Smooth muscle cell (in vitro differentiated cells): ENCODE results near the gene PXK. TPM values are rescaled to one million over a fixed set of nuclear protein-coding genes. Genes with fewer than 3 reads are reported as not detected.

Experiments used
- DNase-seq: peaks from one replicate; lab custom pipeline; 2025; ENCODE audit not compliant: unreplicated experiment; lab: John Stamatoyannopoulos, UW
- H2AFZ ChIP-seq: fragments of 200-600 bp; sonication (generic); 2 replicates; pipeline ENCODE4 v1.6.0; 2016; ENCODE audit warnings: antibody characterized with exemption, low read depth, mild to moderate bottlenecking
- H3F3A ChIP-seq: fragments of 200-600 bp; sonication (generic); 2 replicates; pipeline ENCODE4 v1.6.0; 2017; ENCODE audit warnings: antibody characterized with exemption, low read depth
- H3K27ac ChIP-seq: fragments of 200-600 bp; sonication (generic); 2 replicates; pipeline ENCODE4 v1.5.1; 2016; ENCODE audit warnings: low read depth, mild to moderate bottlenecking
- H3K27me3 ChIP-seq: fragments of 200-600 bp; sonication (generic); 2 replicates; pipeline ENCODE4 v1.6.1; 2016; ENCODE audit warnings: low read depth, mild to moderate bottlenecking
- H3K36me3 ChIP-seq: fragments of 200-600 bp; sonication (generic); 2 replicates; pipeline ENCODE4 v1.5.1; 2016; ENCODE audit warnings: low read depth
- H3K4me1 ChIP-seq: fragments of 200-600 bp; sonication (generic); 2 replicates; pipeline ENCODE4 v1.5.1; 2016; ENCODE audit warnings: low read depth
- H3K4me2 ChIP-seq: fragments of 200-600 bp; sonication (generic); 2 replicates; pipeline ENCODE4 v1.6.0; 2016; ENCODE audit warnings: mild to moderate bottlenecking
- H3K4me3 ChIP-seq: fragments of 200-600 bp; sonication (generic); 2 replicates; pipeline ENCODE4 v1.5.1; 2016; ENCODE audit warnings: mild to moderate bottlenecking
- H3K79me2 ChIP-seq: fragments of 200-600 bp; sonication (generic); 2 replicates; pipeline ENCODE4 v1.6.0; 2016; ENCODE audit warnings: low read depth, mild to moderate bottlenecking
- H3K9ac ChIP-seq: fragments of 200-600 bp; sonication (generic); 2 replicates; pipeline ENCODE4 v1.6.0; 2016; ENCODE audit warnings: low read depth
- H3K9me3 ChIP-seq: fragments of 200-600 bp; sonication (generic); replicated peaks from 2 replicates; pipeline ENCODE4 v1.5.1; 2016; ENCODE audit warnings: low read depth
- H4K20me1 ChIP-seq: fragments of 200-600 bp; sonication (generic); 2 replicates; pipeline ENCODE4 v1.6.0; 2016; ENCODE audit warnings: low read depth
- WGBS: methylation state at CpG from one replicate; pipeline ENCODE4 v1.1.7; 2016; ENCODE audit warnings: low lambda C conversion rate; 5-methylcytosine and 5-hydroxymethylcytosine counted together
- polyA plus RNA-seq: library from polyadenylated mRNA; unstranded; fragments of >200 nt; fragmentation: Nextera tagmentation; extraction: Ambion mirVana; gene quantifications from 2 replicates; pipeline ENCODE4 v1.2.1, GENCODE V29; 2016
- total RNA-seq: library from RNA; depleted of rRNA; stranded (reverse); fragments of >200 nt; gene quantifications from 2 replicates; pipeline ENCODE4 v1.2.3, GENCODE V29; 2014
- TF ChIP-seq, protein P1 (sequence below): fragments of 200-600 bp; sonication (generic); IDR thresholded peaks from 2 replicates; pipeline ENCODE4 v1.5.1; 2017; ENCODE audit warnings: borderline replicate concordance, mild to moderate bottlenecking, antibody characterized with exemption; ENCODE audit not compliant: insufficient read depth, poor library complexity, severe bottlenecking

PXK gene
- total and polyA plus RNA-seq, 2 experiments from 2014 or later = 23.8 to 30.5 TPM

DNA sequence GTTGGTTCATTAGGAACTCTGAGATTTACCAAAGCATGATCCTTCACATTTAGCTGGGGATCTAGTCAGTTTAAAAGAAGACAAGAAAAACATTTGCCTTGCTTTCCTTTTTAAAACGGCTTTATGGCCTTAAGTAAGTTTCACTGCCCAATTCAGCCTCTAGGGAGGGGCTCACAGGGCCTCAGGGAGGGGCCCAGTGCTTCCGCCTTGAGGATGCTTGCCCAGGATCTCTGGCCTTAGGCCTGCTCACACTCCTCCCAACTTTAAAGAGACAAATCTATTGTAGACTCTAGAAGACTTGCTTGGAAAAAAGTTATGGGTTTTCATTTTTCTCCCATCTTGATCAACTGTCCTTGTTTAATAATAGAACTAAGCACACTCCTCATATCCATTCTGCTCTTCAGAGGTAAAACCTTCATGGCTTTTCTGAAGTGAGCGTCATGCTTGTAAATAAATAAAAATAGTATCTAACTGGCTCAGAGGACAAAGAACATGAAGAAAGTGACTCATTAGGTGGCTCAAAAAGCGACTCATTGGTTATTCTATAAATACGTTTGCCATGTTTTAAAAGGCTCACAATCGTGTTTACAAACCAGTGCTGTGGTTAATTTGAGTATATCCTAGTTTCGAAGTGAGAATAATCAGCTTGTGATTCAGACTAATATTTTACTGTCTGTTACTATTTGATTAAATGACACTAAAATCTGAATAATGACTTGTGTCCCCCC is 87.3 kb downstream of the PXK start:
- WGBS = 53% methylated on average over 7 of the region's 7 CpGs
- Histone ChIP-seq H3K4me1 (peaks cover 17% of the 10 kb centered on the region), H4K20me1 (no peaks in the 10 kb centered on the region), H3K36me3 (peaks cover under 1% of the 10 kb centered on the region), H3K27me3 (no peaks in the 10 kb centered on the region), H3F3A (peaks cover 3% of the 10 kb centered on the region), H3K79me2 (no peaks in the 10 kb centered on the region), H3K4me3 (no peak overlapping the region), H3K9ac (no peak overlapping the region), H3K9me3 (no peaks in the 10 kb centered on the region), H3K4me2 (no peak overlapping the region), H3K27ac (peak overlapping the region; percentile 31), H2AFZ (no peak overlapping the region)
- TF ChIP-seq, protein P1, sequence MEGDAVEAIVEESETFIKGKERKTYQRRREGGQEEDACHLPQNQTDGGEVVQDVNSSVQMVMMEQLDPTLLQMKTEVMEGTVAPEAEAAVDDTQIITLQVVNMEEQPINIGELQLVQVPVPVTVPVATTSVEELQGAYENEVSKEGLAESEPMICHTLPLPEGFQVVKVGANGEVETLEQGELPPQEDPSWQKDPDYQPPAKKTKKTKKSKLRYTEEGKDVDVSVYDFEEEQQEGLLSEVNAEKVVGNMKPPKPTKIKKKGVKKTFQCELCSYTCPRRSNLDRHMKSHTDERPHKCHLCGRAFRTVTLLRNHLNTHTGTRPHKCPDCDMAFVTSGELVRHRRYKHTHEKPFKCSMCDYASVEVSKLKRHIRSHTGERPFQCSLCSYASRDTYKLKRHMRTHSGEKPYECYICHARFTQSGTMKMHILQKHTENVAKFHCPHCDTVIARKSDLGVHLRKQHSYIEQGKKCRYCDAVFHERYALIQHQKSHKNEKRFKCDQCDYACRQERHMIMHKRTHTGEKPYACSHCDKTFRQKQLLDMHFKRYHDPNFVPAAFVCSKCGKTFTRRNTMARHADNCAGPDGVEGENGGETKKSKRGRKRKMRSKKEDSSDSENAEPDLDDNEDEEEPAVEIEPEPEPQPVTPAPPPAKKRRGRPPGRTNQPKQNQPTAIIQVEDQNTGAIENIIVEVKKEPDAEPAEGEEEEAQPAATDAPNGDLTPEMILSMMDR = no peak
- DNase-seq = no peak

DNA sequence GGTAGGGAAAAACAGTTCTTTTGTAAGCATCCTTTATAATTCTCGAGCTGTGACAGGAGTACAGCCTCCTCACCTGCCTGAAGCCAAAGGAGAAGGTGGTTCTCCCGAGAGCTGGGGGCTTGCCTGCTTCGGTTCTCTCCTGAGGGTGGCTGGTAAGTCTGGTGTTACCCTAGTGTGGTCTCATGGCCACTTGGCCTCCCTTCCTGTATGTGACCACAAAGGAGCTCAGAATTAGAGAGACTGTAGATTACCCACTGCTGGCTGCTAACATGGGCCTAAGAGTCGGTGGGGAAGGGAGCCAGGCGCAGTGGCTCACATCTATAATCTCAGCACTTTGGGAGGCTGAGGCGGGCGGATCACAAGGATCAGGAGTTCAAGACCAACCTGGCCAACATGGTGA is 88.3 kb downstream of the PXK start:
- Histone ChIP-seq H3K9me3 (no peaks in the 10 kb centered on the region), H4K20me1 (no peaks in the 10 kb centered on the region), H3K27ac (no peak overlapping the region), H3K4me3 (no peak overlapping the region), H2AFZ (no peak overlapping the region), H3F3A (peaks cover 11% of the 10 kb centered on the region), H3K9ac (no peak overlapping the region), H3K27me3 (no peaks in the 10 kb centered on the region), H3K79me2 (no peaks in the 10 kb centered on the region), H3K4me1 (peaks cover 11% of the 10 kb centered on the region), H3K4me2 (no peak overlapping the region), H3K36me3 (peaks cover 7% of the 10 kb centered on the region)
- 76% methylated on average over 7 of the region's 7 CpGs for WGBS
- no peak for DNase-seq
- TF ChIP-seq, protein P1 = no peak

DNA sequence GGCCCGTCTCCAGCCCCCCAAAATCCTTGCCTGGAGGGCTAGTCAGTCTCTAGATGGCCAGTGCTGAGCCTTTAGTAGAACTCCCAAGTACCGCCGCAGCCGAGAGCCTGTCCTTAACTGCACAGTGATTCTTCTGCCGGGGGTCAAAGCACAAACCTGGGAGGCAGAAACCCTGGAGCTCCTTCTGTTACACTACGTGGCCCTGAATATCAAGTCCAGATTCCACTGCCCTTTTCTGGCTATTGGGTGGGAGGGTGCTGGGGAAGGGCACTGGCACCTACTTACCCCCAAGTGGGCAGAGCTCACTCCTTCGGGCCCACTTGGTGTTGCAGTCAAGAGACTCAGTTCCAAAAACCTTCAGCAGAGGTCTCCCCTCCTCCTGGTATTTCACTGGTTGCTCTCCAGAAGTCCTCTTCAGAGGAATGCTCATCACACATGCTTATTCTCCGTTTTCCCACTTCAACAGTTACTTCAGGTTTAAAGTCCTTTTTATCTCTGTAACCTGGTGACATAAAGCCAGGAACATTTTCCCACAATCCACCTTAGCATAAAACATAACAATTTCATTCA is 90.1 kb downstream of the PXK start:
- H3K27ac ChIP-seq = peak overlapping the region; percentile 19
- H3K4me3 ChIP-seq = no peak overlapping the region
- H3K9ac ChIP-seq = no peak overlapping the region
- no peaks in the 10 kb centered on the region for H3K9me3 ChIP-seq
- TF ChIP-seq, protein P1 = no peak
- no peak overlapping the region for H3K4me2 ChIP-seq
- H3K79me2 ChIP-seq = no peaks in the 10 kb centered on the region
- no peaks in the 10 kb centered on the region for H3K27me3 ChIP-seq
- WGBS = 86% methylated on average over 8 of the region's 8 CpGs
- no peaks in the 10 kb centered on the region for H4K20me1 ChIP-seq
- no peak for DNase-seq
- H3K4me1 ChIP-seq = peaks cover 6% of the 10 kb centered on the region
- no peak overlapping the region for H2AFZ ChIP-seq
- H3F3A ChIP-seq = peaks cover 15% of the 10 kb centered on the region
- H3K36me3 ChIP-seq = peaks cover 7% of the 10 kb centered on the region
